A673 (cell line): ENCODE results near the gene NYNRIN. TPM values are rescaled to one million over a fixed set of nuclear protein-coding genes. Genes with fewer than 3 reads are reported as not detected.

Experiments used
- BruUV-seq: library from RNA; stranded (reverse); fragments of 400-500 nt; replicated peaks from 2 replicates; lab custom pipeline; 2021; lab: Mats Ljungman, UMichigan
- CTCF ChIA-PET: fragments of 300-600 bp; sonication (Branson Sonifier 250); formaldehyde crosslinking; loops from one replicate; lab custom pipeline; 2022; ENCODE audit warnings: antibody characterized with exemption; lab: Charles Lee
- POLR2A ChIA-PET: fragments of 300-600 bp; sonication (Branson Sonifier 250); formaldehyde crosslinking; loops from one replicate; lab custom pipeline; 2022; ENCODE audit warnings: antibody characterized with exemption; ENCODE audit not compliant: low non-redundant PET; lab: Charles Lee
- DNase-seq: peaks from one replicate; pipeline ENCODE4 v3.0.0-alpha.2; 2015; ENCODE audit warnings: low spot score
- H3K27ac ChIP-seq: fragments of 200-600 bp; sonication (generic); 2 replicates; pipeline ENCODE4 v1.5.1; 2016; ENCODE audit warnings: mixed run types, low read depth, mild to moderate bottlenecking, mixed read lengths, antibody characterized with exemption, low read length; ENCODE audit not compliant: poor library complexity, severe bottlenecking
- H3K27me3 ChIP-seq: fragments of 200-600 bp; sonication (generic); replicated peaks from 2 replicates; pipeline ENCODE4 v1.6.1; 2017; ENCODE audit warnings: mixed run types, low read depth, mild to moderate bottlenecking, mixed read lengths, antibody characterized with exemption, low read length; ENCODE audit not compliant: insufficient read depth, poor library complexity
- H3K36me3 ChIP-seq: fragments of 200-600 bp; sonication (generic); 2 replicates; pipeline ENCODE4 v1.6.1; 2016; ENCODE audit warnings: mixed run types, mild to moderate bottlenecking, mixed read lengths, antibody characterized with exemption, low read length; ENCODE audit not compliant: insufficient read depth, poor library complexity, severe bottlenecking
- H3K4me1 ChIP-seq: fragments of 200-600 bp; sonication (generic); 2 replicates; pipeline ENCODE4 v1.6.1; 2017; ENCODE audit warnings: mixed run types, mild to moderate bottlenecking, mixed read lengths, antibody characterized with exemption, low read length; ENCODE audit not compliant: insufficient read depth, poor library complexity, severe bottlenecking
- H3K4me3 ChIP-seq: fragments of 200-600 bp; sonication (generic); 2 replicates; pipeline ENCODE4 v1.5.1; 2016; ENCODE audit warnings: low read depth, mixed run types, mild to moderate bottlenecking, mixed read lengths, low read length; ENCODE audit not compliant: poor library complexity, severe bottlenecking
- H3K9me3 ChIP-seq: fragments of 200-600 bp; sonication (generic); 2 replicates; pipeline ENCODE4 v1.6.1; 2016; ENCODE audit warnings: mixed run types, low read depth, mild to moderate bottlenecking, mixed read lengths, antibody characterized with exemption, low read length; ENCODE audit not compliant: poor library complexity, severe bottlenecking
- CTCF ChIP-seq: fragments of 300-800, 200-600 bp; sonication (generic); conservative IDR thresholded peaks from 2 replicates; pipeline ENCODE4 v1.5.1; 2017; ENCODE audit warnings: low read depth, mild to moderate bottlenecking, antibody characterized with exemption, low read length, moderate library complexity, mixed read lengths
- EZH2 ChIP-seq: fragments of 200-600 bp; sonication (generic); IDR thresholded peaks from 2 replicates; pipeline ENCODE4 v1.6.1; 2017; ENCODE audit warnings: borderline replicate concordance, low read depth, mild to moderate bottlenecking, mixed read lengths, antibody characterized with exemption, low read length; ENCODE audit not compliant: poor library complexity, severe bottlenecking
- intact Hi-C: fragments of 100-400 bp; cut with micrococcal nuclease; formaldehyde crosslinking; loops from one replicate; pipeline ENCODE4 v1.10.0; 2022; ENCODE audit not compliant: unreplicated experiment
- total RNA-seq: library from RNA; stranded (reverse); gene quantifications from 2 replicates; pipeline ENCODE4 v1.2.3, GENCODE V29; 2021

The NYNRIN gene
- total RNA-seq, 1 experiment from 2014 or later, result 8.6 TPM

GRCh38 chr14:24411443-24412389 lies 12.9 kb downstream of the NYNRIN start:
- TF ChIP-seq CTCF, result peak; percentile 74
- no peak for TF ChIP-seq EZH2

GRCh38 chr14:24414077-24414476 lies 15.3 kb downstream of the NYNRIN start:
- DNase-seq, result no peak
- H3K27me3 ChIP-seq, result no peaks in the 10 kb centered on the region
- intact Hi-C loops, result loop anchor here (5.0 kb wide), 1 partner anchor 47 kb away; the partner anchor contains the start of gene NFATC4
- BruUV-seq, result no TSS peak
- POLR2A ChIA-PET, result interaction anchor here (0.7 kb wide), 1 partner anchor 22 kb away, joined by 3 read pairs; no protein-coding TSS in a partner anchor
- H3K27ac ChIP-seq, result no peak overlapping the region
- no peaks in the 10 kb centered on the region for H3K4me1 ChIP-seq
- H3K9me3 ChIP-seq, result no peaks in the 10 kb centered on the region
- TF ChIP-seq EZH2 (no peak), CTCF (no peak)
- H3K36me3 ChIP-seq, result no peaks in the 10 kb centered on the region
- CTCF ChIA-PET, result no interaction called here
- H3K4me3 ChIP-seq, result no peak overlapping the region

More at GRCh38 chr14:24411443-24412389, 12.9 kb downstream of the NYNRIN start:
- intact Hi-C loops, result loop anchor here (1.0 to 5.0 kb wide), 2 partner anchors 44 to 78 kb away; partner anchors contain the start of gene NFATC4
- Histone ChIP-seq H3K27me3 (no peaks in the 10 kb centered on the region), H3K36me3 (no peaks in the 10 kb centered on the region), H3K4me3 (no peak overlapping the region), H3K27ac (no peak overlapping the region), H3K4me1 (no peaks in the 10 kb centered on the region), H3K9me3 (no peaks in the 10 kb centered on the region)
- no TSS peak for BruUV-seq
- ChIA-PET CTCF (interaction anchor here (0.6 to 1.1 kb wide), 3 partner anchors 15 to 696 kb away, joined by 4 to 6 read pairs (median 4); no protein-coding TSS in a partner anchor), POLR2A (interaction anchor here (1.0 kb wide), 1 partner anchor 252 kb away, joined by 4 read pairs; no protein-coding TSS in a partner anchor)
- DNase-seq, result peak; percentile 69

GRCh38 chr14:24414732-24415420 lies 16.1 kb downstream of the NYNRIN start:
- no peaks in the 10 kb centered on the region for H3K27me3 ChIP-seq
- no TSS peak for BruUV-seq

More at GRCh38 chr14:24414732-24415420, 16.1 kb downstream of the NYNRIN start:
- TF ChIP-seq CTCF, result no peak
- TF ChIP-seq EZH2, result no peak
- Histone ChIP-seq H3K27ac (no peak overlapping the region), H3K9me3 (no peaks in the 10 kb centered on the region), H3K4me1 (no peaks in the 10 kb centered on the region), H3K36me3 (no peaks in the 10 kb centered on the region), H3K4me3 (no peak overlapping the region)
- CTCF ChIA-PET, result no interaction called here
- DNase-seq, result no peak
- POLR2A ChIA-PET, result no interaction called here
- intact Hi-C loops, result loop anchor here (5.0 kb wide), 1 partner anchor 48 kb away; the partner anchor contains the start of gene NFATC4
